Activated naive CD4-positive, alpha-beta T cell treated with anti-CD3 and anti-CD28 coated beads, Interleukin-2, amount 50 U/mL, for 16 hours (primary cell): ENCODE results near the gene C11orf91.
"Not testable (repeated sequence)": the region's sequence is repeated elsewhere in the genome, so short reads cannot be mapped to it uniquely, and the experiment has no call there.

Source experiments
- DNase-seq: peaks from one replicate; pipeline ENCODE4 v3.0.0-alpha.2; 2020

Gene C11orf91

GRCh38 chr11:33721426-33721825 is 20.8 kb upstream of the C11orf91 start:
- no peak for DNase-seq

GRCh38 chr11:33719587-33719986 is 19.0 kb upstream of the C11orf91 start:
- DNase-seq, result no peak

GRCh38 chr11:33718440-33718839 is 17.8 kb upstream of the C11orf91 start:
- DNase-seq, result no peak

GRCh38 chr11:33716243-33716642 is 15.6 kb upstream of the C11orf91 start:
- DNase-seq, result no peak

GRCh38 chr11:33713856-33714398 is 13.3 kb upstream of the C11orf91 start:
- DNase-seq, result no peak

GRCh38 chr11:33713151-33713855 is 12.7 kb upstream of the C11orf91 start:
- DNase-seq, result no peak

- DNase-seq, result no peak
Observed at GRCh38 chr11:33712436-33712835, 11.8 kb upstream of the C11orf91 start.

- DNase-seq, result no peak
Observed at GRCh38 chr11:33709466-33709865, 8.8 kb upstream of the C11orf91 start.

- DNase-seq, result no peak
Observed at GRCh38 chr11:33708985-33709384, 8.4 kb upstream of the C11orf91 start.

- not testable (repeated sequence) for DNase-seq
Observed at GRCh38 chr11:33707831-33708230, 7.2 kb upstream of the C11orf91 start.

GRCh38 chr11:33706966-33707365 is 6.3 kb upstream of the C11orf91 start:
- no peak for DNase-seq

- no peak for DNase-seq
Observed at GRCh38 chr11:33706546-33706945, 5.9 kb upstream of the C11orf91 start.

- DNase-seq, result no peak
Observed at GRCh38 chr11:33704240-33705002, 3.8 kb upstream of the C11orf91 start.

GRCh38 chr11:33703788-33704187 is 3.2 kb upstream of the C11orf91 start:
- no peak for DNase-seq

GRCh38 chr11:33703234-33703633 is 2.6 kb upstream of the C11orf91 start:
- DNase-seq, result no peak

GRCh38 chr11:33701302-33702230 is 940 bp upstream of the C11orf91 start:
- DNase-seq, result no peak

GRCh38 chr11:33700063-33700501 is 544 bp downstream of the C11orf91 start:
- no peak for DNase-seq

- no peak for DNase-seq
Observed at GRCh38 chr11:33699515-33700062, 1.0 kb downstream of the C11orf91 start.

GRCh38 chr11:33698921-33699320 is 1.7 kb downstream of the C11orf91 start:
- no peak for DNase-seq

GRCh38 chr11:33697997-33698396 is 2.6 kb downstream of the C11orf91 start:
- no peak for DNase-seq

GRCh38 chr11:33696931-33697638 is 3.5 kb downstream of the C11orf91 start:
- DNase-seq, result no peak

- no peak for DNase-seq
Observed at GRCh38 chr11:33696411-33696810, 4.2 kb downstream of the C11orf91 start.
